GM18861 (cell line): ENCODE results near the gene PLA2R1.
"Not testable (repeated sequence)": the region's sequence is repeated elsewhere in the genome, so short reads cannot be mapped to it uniquely, and the experiment has no call there.

Experiments
- ATAC-seq: cut with Tn5 transposase; IDR thresholded peaks from one replicate; pipeline ENCODE4 v1.9.1; 2021; ENCODE audit not compliant: unreplicated experiment

Gene PLA2R1

GRCh38 chr2:160063879-160064612 lies 1.6 kb upstream of the PLA2R1 start:
- ATAC-seq: no peak

- ATAC-seq: no peak
Observed at GRCh38 chr2:160063271-160063670, 856 bp upstream of the PLA2R1 start.

- no peak for ATAC-seq
Observed at GRCh38 chr2:160061944-160062291, 497 bp downstream of the PLA2R1 start.

GRCh38 chr2:160061533-160061932 lies 882 bp downstream of the PLA2R1 start:
- ATAC-seq: no peak

- ATAC-seq: no peak
Observed at GRCh38 chr2:160060297-160060696, 2.1 kb downstream of the PLA2R1 start.

GRCh38 chr2:160057356-160057755 lies 5.1 kb downstream of the PLA2R1 start:
- ATAC-seq: no peak

- ATAC-seq: no peak
Observed at GRCh38 chr2:160055726-160056108, 6.7 kb downstream of the PLA2R1 start.

GRCh38 chr2:160054984-160055725 lies 7.3 kb downstream of the PLA2R1 start:
- no peak for ATAC-seq

- ATAC-seq: no peak
Observed at GRCh38 chr2:160053946-160054345, 8.5 kb downstream of the PLA2R1 start.

- ATAC-seq: no peak
Observed at GRCh38 chr2:160052531-160052930, 9.9 kb downstream of the PLA2R1 start.

- no peak for ATAC-seq
Observed at GRCh38 chr2:160051371-160051800, 11.0 kb downstream of the PLA2R1 start.

- ATAC-seq: no peak
Observed at GRCh38 chr2:160050147-160050546, 12.3 kb downstream of the PLA2R1 start.

GRCh38 chr2:160045703-160046210 lies 16.7 kb downstream of the PLA2R1 start:
- ATAC-seq: no peak

- ATAC-seq: no peak
Observed at GRCh38 chr2:160044728-160045127, 17.7 kb downstream of the PLA2R1 start.

GRCh38 chr2:160043265-160043664 lies 19.1 kb downstream of the PLA2R1 start:
- ATAC-seq: no peak

GRCh38 chr2:160042054-160042453 lies 20.4 kb downstream of the PLA2R1 start:
- no peak for ATAC-seq

GRCh38 chr2:160041091-160041490 lies 21.3 kb downstream of the PLA2R1 start:
- no peak for ATAC-seq

GRCh38 chr2:160039166-160039903 lies 23.1 kb downstream of the PLA2R1 start:
- ATAC-seq: no peak

GRCh38 chr2:160038662-160039061 lies 23.8 kb downstream of the PLA2R1 start:
- ATAC-seq: not testable (repeated sequence)

GRCh38 chr2:160036736-160037135 lies 25.7 kb downstream of the PLA2R1 start:
- ATAC-seq: no peak

- ATAC-seq: no peak
Observed at GRCh38 chr2:160035125-160035524, 27.3 kb downstream of the PLA2R1 start.

GRCh38 chr2:160034396-160034795 lies 28.0 kb downstream of the PLA2R1 start:
- no peak for ATAC-seq
